CD4-positive, CD25-positive, alpha-beta regulatory T cell (primary cell): Measurements from ENCODE around the gene TWF2. TPM values are rescaled to one million over a fixed set of nuclear protein-coding genes. Genes with fewer than 3 reads are reported as not detected.
A peak's percentile ranks its signal among the peaks of the same experiment; 100 is the strongest.

Experiments used
- ATAC-seq, 2 donors: fragments of 150-1000 bp; cut with Tn5 transposase; one replicate each; pipeline ENCODE4 v1.10.0; 2021; ENCODE audit warnings: low read depth in 2 of 2, moderate number of reproducible peaks in 2 of 2, moderate library complexity in 1 of 2
- DNase-seq, 3 donors: peaks; one replicate each; pipeline versions ENCODE4 v3.0.0 to v3.0.0-alpha.2; 2012 to 2022; ENCODE audit warnings: mixed read lengths in 1 of 3
- H3K27ac ChIP-seq: one replicate; pipeline ENCODE4 v1.7.0; 2013; ENCODE audit warnings: mild to moderate bottlenecking, low read length; ENCODE audit not compliant: insufficient read depth, poor library complexity, severe bottlenecking
- H3K27me3 ChIP-seq: one replicate; pipeline ENCODE4 v1.7.0; 2013; ENCODE audit warnings: low read length; ENCODE audit not compliant: control insufficient read depth, insufficient read depth
- H3K36me3 ChIP-seq: one replicate; pipeline ENCODE4 v1.7.0; 2013; ENCODE audit warnings: mild to moderate bottlenecking, low read length, moderate library complexity; ENCODE audit not compliant: control insufficient read depth, insufficient read depth
- H3K4me1 ChIP-seq: 2 replicates; pipeline ENCODE4 v1.7.0; 2013; ENCODE audit warnings: mild to moderate bottlenecking, low read length; ENCODE audit not compliant: insufficient read depth, control insufficient read depth, poor library complexity, severe bottlenecking
- H3K4me3 ChIP-seq: one replicate; pipeline ENCODE4 v1.7.0; 2013; ENCODE audit warnings: low read depth, mild to moderate bottlenecking, low read length, moderate library complexity
- H3K9me3 ChIP-seq, 2 experiments: 1 replicate in 1 of 2; 2 replicates in 1 of 2; pipeline ENCODE4 v1.7.0; 2013; ENCODE audit warnings: low read length in 2 of 2, mild to moderate bottlenecking in 1 of 2, moderate library complexity in 1 of 2; ENCODE audit not compliant: control insufficient read depth in 2 of 2
- H3K27ac Mint-ChIP-seq, 3 donors: one replicate each; pipeline ENCODE4 v1.8.0; 2020 to 2022; ENCODE audit warnings: mild to moderate bottlenecking in 3 of 3, mixed read lengths in 3 of 3, moderate library complexity in 2 of 3
- H3K27me3 Mint-ChIP-seq: one replicate; pipeline ENCODE4 v1.8.0; 2022; ENCODE audit warnings: mild to moderate bottlenecking, mixed read lengths
- H3K36me3 Mint-ChIP-seq: one replicate; pipeline ENCODE4 v1.8.0; 2020; ENCODE audit warnings: mixed read lengths
- H3K4me1 Mint-ChIP-seq, 4 donors: one replicate each; pipeline ENCODE4 v1.8.0; 2020 to 2022; ENCODE audit warnings: mixed read lengths in 4 of 4, mild to moderate bottlenecking in 1 of 4
- H3K4me3 Mint-ChIP-seq, 4 donors: one replicate each; pipeline ENCODE4 v1.8.0; 2020 to 2022; ENCODE audit warnings: mild to moderate bottlenecking in 4 of 4, mixed read lengths in 4 of 4, moderate library complexity in 3 of 4
- H3K9me3 Mint-ChIP-seq, 7 donors: one replicate each; pipeline ENCODE4 v1.8.0; 2020 to 2022; ENCODE audit warnings: mixed read lengths in 7 of 7, mild to moderate bottlenecking in 3 of 7, moderate library complexity in 2 of 7
- polyA plus RNA-seq, 4 donors: library from polyadenylated mRNA; unstranded; fragments of 300-500 nt; fragmentation: Illumina TruSeq; gene quantifications; one replicate each; pipeline ENCODE4 v1.2.3, GENCODE V29; 2021
- total RNA-seq: library from RNA; stranded (reverse); gene quantifications from one replicate; pipeline ENCODE4 v1.2.3, GENCODE V29; 2022

Gene TWF2
- total and polyA plus RNA-seq, 5 donors from 2014 or later, result 62.4 to 142 (median 124) TPM

DNA sequence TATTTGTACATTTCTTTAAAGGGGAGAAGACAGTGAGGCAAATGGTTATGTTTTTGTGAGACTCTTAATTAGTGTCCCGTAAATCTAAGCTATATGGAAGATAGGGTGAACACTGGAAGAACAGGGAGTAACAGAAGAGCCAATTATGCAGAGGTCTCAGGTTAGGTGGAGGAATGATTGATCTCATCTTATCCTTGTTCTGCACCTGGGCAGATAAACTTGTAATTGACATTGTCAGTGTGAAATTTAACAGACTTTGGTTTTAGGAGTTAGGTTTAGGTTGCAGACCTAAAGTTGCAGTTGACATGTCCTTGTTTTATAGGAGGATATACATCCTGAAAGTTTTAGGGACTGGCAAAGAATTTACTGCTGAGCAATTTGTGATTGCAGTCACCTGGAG lies 3.1 kb upstream of the TWF2 start:
- Histone ChIP-seq H3K4me1 (peaks cover 73% of the 10 kb centered on the region), H3K9me3 (no peaks in the 10 kb centered on the region), H3K27me3 (no peaks in the 10 kb centered on the region), H3K27ac (peak overlapping the region; percentile 90), H3K36me3 (no peaks in the 10 kb centered on the region), H3K4me3 (no peak overlapping the region)
- Mint-ChIP-seq H3K36me3 (no peaks in the 10 kb centered on the region), H3K4me3 (peak overlapping the region in 2 of 4 donors; percentile 72 to 100), H3K27ac (peak overlapping the region in 1 of 3 donors; percentile 62), H3K4me1 (peaks cover 8 to 85% (median 59%) of the 10 kb centered on the region in 4 donors), H3K9me3 (no peaks in the 10 kb centered on the region), H3K27me3 (peaks cover 6% of the 10 kb centered on the region)
- DNase-seq (no peak), ATAC-seq (no peak)

DNA sequence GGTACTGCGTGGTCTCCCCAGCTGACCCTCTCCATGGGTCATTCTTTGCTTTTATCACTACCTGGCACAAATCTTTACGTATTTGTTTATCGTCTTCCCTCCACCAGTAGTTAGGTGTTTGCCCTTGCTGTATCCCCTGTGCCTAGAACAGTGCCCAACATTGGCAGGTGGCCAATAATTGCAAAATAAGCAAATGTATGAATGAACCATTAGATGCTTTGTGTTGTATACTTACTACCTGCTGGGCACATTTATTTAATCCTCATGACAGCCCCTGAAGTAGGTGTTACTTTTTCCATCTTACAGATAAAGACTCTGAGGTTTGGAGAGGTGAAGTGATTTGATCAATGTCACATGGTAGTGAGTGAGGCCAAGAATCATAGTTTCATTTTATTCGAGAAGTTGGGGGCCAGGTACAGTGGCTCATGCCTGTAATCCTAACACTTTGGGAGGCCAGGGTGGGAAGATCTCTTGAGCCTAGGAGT lies 2.0 kb upstream of the TWF2 start:
- DNase-seq (peak in 1 of 3 donors; percentile 34), ATAC-seq (no peak)
- H3K4me3 ChIP-seq, result peak overlapping the region; percentile 80
- peak overlapping the region; percentile 70 to 97 (median 92) for H3K27ac Mint-ChIP-seq
- no peaks in the 10 kb centered on the region for H3K36me3 Mint-ChIP-seq
- H3K36me3 ChIP-seq, result no peaks in the 10 kb centered on the region
- H3K4me1 ChIP-seq, result peaks cover 73% of the 10 kb centered on the region
- no peaks in the 10 kb centered on the region for H3K27me3 ChIP-seq
- peaks cover 8 to 85% (median 54%) of the 10 kb centered on the region in 4 donors for H3K4me1 Mint-ChIP-seq
- H3K4me3 Mint-ChIP-seq, result peak overlapping the region; percentile 97 to 100 (median 98)
- H3K27ac ChIP-seq, result peak overlapping the region; percentile 90
- H3K9me3 ChIP-seq, result no peaks in the 10 kb centered on the region
- H3K27me3 Mint-ChIP-seq, result peaks cover 6% of the 10 kb centered on the region
- H3K9me3 Mint-ChIP-seq, result no peaks in the 10 kb centered on the region

DNA sequence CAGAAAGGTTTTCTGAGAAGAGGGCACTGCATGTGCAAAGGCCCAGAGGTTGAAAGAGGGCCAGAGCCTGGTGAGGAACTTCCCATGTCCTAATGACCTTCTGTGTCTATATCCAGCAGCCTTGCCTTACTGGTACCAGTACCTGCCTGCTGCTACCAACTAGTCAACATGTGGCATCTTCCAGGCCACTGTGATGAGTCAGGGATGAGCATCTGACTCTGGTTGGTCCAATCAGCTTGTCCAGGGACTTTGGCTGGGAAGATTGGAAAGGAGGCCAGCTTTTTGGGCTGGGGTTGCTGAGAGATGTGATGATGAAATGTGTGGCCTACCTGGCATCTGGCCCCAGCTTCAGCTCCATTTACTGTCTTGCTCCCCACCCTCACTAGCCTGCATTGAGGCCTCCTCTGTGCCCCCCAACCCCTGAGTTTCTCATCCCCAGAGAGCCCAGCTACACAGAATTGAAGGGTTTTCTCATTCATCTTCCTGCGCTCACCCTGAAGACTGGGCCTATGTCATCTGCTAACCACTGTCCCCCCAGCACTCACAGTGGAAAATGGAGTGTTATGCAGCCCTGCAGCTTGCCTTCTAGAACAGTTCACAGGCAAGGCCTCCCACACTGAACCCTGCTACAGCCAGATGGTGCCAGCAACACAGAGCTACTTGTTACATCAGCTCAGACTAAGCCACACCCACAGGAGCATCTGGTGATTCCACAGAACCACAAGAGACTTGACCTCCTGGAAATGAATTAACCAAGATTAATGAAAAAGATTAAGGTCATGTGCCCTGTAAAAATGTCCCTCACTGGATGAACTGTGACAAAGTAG lies 1.3 kb upstream of the TWF2 start:
- H3K4me3 Mint-ChIP-seq, result peak overlapping the region; percentile 97 to 100 (median 98)
- H3K27me3 Mint-ChIP-seq, result peaks cover 6% of the 10 kb centered on the region
- Histone ChIP-seq H3K4me3 (peak overlapping the region; percentile 80), H3K27me3 (no peaks in the 10 kb centered on the region), H3K36me3 (peaks cover 2% of the 10 kb centered on the region), H3K4me1 (peaks cover 74% of the 10 kb centered on the region), H3K9me3 (no peaks in the 10 kb centered on the region), H3K27ac (peak overlapping the region; percentile 90)
- DNase-seq (peak in 2 of 3 donors; percentile 20 to 85), ATAC-seq (peak in 1 of 2 donors; percentile 14)
- no peaks in the 10 kb centered on the region for H3K36me3 Mint-ChIP-seq
- H3K27ac Mint-ChIP-seq, result peak overlapping the region; percentile 70 to 97 (median 92)
- peaks cover 8 to 89% (median 59%) of the 10 kb centered on the region in 4 donors for H3K4me1 Mint-ChIP-seq
- H3K9me3 Mint-ChIP-seq, result no peaks in the 10 kb centered on the region

DNA sequence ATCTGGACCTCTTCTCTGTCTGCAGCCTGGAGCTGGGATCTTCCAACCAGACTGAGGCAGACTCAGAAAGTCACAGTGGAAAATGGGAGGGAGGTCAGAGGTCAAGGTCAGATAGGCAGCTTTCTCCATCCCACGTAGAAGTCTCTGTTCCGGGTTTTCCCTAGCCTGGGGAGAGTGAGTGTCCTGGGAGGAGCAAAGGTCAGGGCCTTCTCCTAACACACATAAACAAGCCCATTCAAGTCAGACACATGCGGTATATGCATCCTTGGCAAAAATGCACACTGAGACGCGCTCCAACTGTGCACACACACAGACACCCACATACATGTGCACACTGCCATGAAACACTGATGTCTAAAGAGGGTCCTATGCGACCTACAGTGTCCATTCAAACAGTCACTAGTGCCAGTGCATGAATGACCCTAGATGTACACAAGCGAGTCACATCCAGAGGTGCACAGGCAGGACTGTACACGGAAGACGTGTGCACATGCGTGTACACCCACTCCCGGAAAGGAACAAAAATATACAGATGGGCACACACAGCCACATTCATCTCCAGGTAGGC lies 681 bp downstream of the TWF2 start:
- no peak for DNase-seq
- peak overlapping the region; percentile 96 to 100 (median 98) for H3K4me3 Mint-ChIP-seq
- peaks cover 6% of the 10 kb centered on the region for H3K27me3 Mint-ChIP-seq
- Histone ChIP-seq H3K4me3 (peak overlapping the region; percentile 97), H3K36me3 (peaks cover 18% of the 10 kb centered on the region), H3K27me3 (no peaks in the 10 kb centered on the region), H3K4me1 (peaks cover 70% of the 10 kb centered on the region), H3K9me3 (no peaks in the 10 kb centered on the region), H3K27ac (peak overlapping the region; percentile 90)
- peak overlapping the region; percentile 77 to 98 (median 97) for H3K27ac Mint-ChIP-seq
- no peak for ATAC-seq
- H3K36me3 Mint-ChIP-seq, result no peaks in the 10 kb centered on the region
- peaks cover 8 to 88% (median 54%) of the 10 kb centered on the region in 4 donors for H3K4me1 Mint-ChIP-seq
- H3K9me3 Mint-ChIP-seq, result no peaks in the 10 kb centered on the region

DNA sequence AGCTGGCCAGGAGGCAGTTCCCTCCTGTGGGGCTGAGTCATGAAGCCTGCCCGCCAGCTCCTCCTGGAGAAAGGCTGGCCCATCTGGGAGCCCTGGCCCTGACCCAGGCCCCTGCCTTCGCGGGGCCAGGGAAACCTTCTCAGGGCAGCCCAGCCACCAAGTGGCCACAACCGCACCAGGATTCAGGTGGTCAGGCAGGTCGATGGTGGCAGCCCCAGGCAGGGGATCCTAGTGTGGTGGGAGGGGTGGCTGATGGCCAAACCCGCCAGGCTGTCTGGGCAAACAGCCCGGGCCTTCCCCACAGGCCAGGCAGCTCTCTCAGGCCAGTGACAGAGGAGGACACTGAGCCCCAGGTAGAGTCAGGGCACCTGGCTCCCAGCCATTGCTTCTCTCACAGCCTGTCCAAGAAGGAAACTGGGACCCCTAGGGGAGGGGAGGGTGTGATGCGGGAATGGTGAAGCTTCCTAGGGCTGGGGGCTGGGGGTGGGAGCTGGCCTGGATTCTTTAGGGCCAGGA lies 1.2 kb downstream of the TWF2 start:
- peak overlapping the region; percentile 69 to 98 (median 91) for H3K27ac Mint-ChIP-seq
- no peaks in the 10 kb centered on the region for H3K36me3 Mint-ChIP-seq
- Histone ChIP-seq H3K9me3 (no peaks in the 10 kb centered on the region), H3K4me3 (peak overlapping the region; percentile 97), H3K27me3 (no peaks in the 10 kb centered on the region), H3K4me1 (peaks cover 76% of the 10 kb centered on the region), H3K27ac (peak overlapping the region; percentile 29), H3K36me3 (peaks cover 23% of the 10 kb centered on the region)
- ATAC-seq, result no peak
- no peak for DNase-seq
- H3K4me1 Mint-ChIP-seq, result peaks cover 8 to 90% (median 52%) of the 10 kb centered on the region in 4 donors
- H3K4me3 Mint-ChIP-seq, result peak overlapping the region; percentile 96 to 100 (median 98)
- H3K9me3 Mint-ChIP-seq, result no peaks in the 10 kb centered on the region
- H3K27me3 Mint-ChIP-seq, result peaks cover 6% of the 10 kb centered on the region

DNA sequence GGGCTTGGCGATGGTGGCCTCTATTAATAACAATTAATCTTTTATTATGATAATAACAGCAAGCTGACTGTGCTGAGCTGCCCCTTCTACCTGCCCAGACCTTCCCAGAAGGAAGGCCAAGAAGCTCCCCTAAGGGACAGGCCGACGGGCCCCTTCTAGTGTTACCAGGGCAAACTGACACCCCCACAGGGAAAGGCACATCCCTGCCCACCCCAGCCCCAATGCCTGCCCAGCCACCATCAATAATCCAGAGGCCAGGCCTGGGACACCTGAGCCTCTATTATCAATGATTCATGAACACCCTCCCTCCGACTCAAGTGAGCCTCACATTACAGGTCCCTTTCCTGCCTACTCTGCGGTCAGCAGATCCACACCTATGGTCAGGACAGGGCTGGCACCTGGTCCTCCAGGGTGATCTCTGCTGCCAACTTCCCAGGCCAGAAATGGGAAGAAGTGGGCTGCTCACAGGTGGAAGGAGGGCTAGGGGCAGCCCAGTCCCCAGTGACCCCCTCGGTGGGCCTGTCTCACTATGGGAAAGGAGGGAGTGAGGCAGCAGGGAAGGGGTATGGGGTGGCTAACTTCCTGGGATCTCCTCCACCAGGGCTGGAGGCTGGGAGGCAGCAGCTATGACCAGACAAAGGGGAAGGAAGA lies 1.8 kb downstream of the TWF2 start:
- H3K36me3 ChIP-seq, result peaks cover 28% of the 10 kb centered on the region
- H3K27me3 Mint-ChIP-seq, result peaks cover 6% of the 10 kb centered on the region
- peaks cover 79% of the 10 kb centered on the region for H3K4me1 ChIP-seq
- H3K36me3 Mint-ChIP-seq, result no peaks in the 10 kb centered on the region
- no peaks in the 10 kb centered on the region for H3K9me3 ChIP-seq
- H3K9me3 Mint-ChIP-seq, result no peaks in the 10 kb centered on the region
- H3K4me1 Mint-ChIP-seq, result peaks cover 7 to 93% (median 52%) of the 10 kb centered on the region in 4 donors
- H3K27ac Mint-ChIP-seq, result peak overlapping the region; percentile 31 to 91 (median 69)
- H3K27ac ChIP-seq, result no peak overlapping the region
- DNase-seq (no peak), ATAC-seq (no peak)
- H3K27me3 ChIP-seq, result no peaks in the 10 kb centered on the region
- H3K4me3 ChIP-seq, result no peak overlapping the region
- peak overlapping the region; percentile 96 to 100 (median 98) for H3K4me3 Mint-ChIP-seq

DNA sequence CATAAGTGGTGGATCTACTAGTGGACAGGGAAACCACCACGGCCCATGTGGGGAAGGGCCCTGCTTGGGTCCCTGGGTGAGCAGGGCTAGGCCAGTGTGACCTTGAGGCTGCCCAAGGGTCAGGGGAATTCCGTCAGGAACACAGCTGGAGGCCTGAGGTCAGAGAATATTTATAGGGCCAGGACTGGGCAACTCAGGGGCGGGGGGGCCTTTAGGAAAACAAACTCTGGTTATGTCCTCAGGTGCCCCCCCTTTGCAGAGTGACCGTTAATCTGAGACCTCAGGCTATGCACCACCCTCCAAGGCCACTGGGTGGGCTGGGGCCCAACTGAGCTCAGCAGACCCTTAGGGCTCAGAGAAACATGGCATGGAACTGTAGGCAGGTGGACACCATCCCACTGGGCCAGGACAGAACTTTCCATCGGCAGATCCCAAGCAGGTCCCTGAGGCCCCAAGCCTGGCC lies 2.5 kb downstream of the TWF2 start:
- DNase-seq, result no peak
- Histone ChIP-seq H3K9me3 (no peaks in the 10 kb centered on the region), H3K4me1 (peaks cover 83% of the 10 kb centered on the region), H3K4me3 (no peak overlapping the region), H3K27ac (no peak overlapping the region), H3K36me3 (peaks cover 32% of the 10 kb centered on the region), H3K27me3 (no peaks in the 10 kb centered on the region)
- Mint-ChIP-seq H3K27me3 (peaks cover 6% of the 10 kb centered on the region), H3K4me1 (peaks cover under 1 to 92% (median 50%) of the 10 kb centered on the region in 4 donors), H3K27ac (peak overlapping the region in 1 of 3 donors; percentile 68), H3K36me3 (peaks cover 3% of the 10 kb centered on the region), H3K4me3 (peak overlapping the region; percentile 38 to 100 (median 81)), H3K9me3 (no peaks in the 10 kb centered on the region)
- no peak for ATAC-seq
